ENCODE data around the gene SELENOH. TPM values are rescaled to one million over a fixed set of nuclear protein-coding genes. Genes with fewer than 3 reads are reported as not detected.

The SELENOH gene
- total RNA-seq, 1 experiment from 2014 or later = 84.5 TPM

GRCh38 chr11:57764021-57764420 is 22.7 kb downstream of the SELENOH start:
- peak overlapping the region; percentile 83 for H3K4me3 Mint-ChIP-seq (ENCODE audit: unreplicated experiment)
- ChIA-PET POLR2A (interaction anchor here (0.7 to 9.6 kb wide), 10 partner anchors 13 to 1172 kb away, joined by 3 to 285 read pairs (median 26); partner anchors contain the start of genes MED19, SELENOH, TMX2 and ZDHHC5), CTCF (interaction anchor here (0.6 to 12.8 kb wide), 11 partner anchors 8 to 805 kb away, joined by 3 to 312 read pairs (median 6); partner anchors contain the start of gene BTBD18)
- no TSS peak for BruUV-seq (replicated peaks)
- TF ChIP-seq, protein P1, sequence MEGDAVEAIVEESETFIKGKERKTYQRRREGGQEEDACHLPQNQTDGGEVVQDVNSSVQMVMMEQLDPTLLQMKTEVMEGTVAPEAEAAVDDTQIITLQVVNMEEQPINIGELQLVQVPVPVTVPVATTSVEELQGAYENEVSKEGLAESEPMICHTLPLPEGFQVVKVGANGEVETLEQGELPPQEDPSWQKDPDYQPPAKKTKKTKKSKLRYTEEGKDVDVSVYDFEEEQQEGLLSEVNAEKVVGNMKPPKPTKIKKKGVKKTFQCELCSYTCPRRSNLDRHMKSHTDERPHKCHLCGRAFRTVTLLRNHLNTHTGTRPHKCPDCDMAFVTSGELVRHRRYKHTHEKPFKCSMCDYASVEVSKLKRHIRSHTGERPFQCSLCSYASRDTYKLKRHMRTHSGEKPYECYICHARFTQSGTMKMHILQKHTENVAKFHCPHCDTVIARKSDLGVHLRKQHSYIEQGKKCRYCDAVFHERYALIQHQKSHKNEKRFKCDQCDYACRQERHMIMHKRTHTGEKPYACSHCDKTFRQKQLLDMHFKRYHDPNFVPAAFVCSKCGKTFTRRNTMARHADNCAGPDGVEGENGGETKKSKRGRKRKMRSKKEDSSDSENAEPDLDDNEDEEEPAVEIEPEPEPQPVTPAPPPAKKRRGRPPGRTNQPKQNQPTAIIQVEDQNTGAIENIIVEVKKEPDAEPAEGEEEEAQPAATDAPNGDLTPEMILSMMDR (IDR thresholded peaks at IDR 0.05; ENCODE audit: unreplicated experiment) = no peak
- no peaks in the 10 kb centered on the region for H3K9me3 Mint-ChIP-seq (ENCODE audit: unreplicated experiment)
- H3K27me3 Mint-ChIP-seq (ENCODE audit: insufficient read depth, unreplicated experiment) = no peaks in the 10 kb centered on the region
- intact Hi-C loops (cut with micrococcal nuclease) = loop anchor here (5.0 kb wide), 1 partner anchor 293 kb away; no protein-coding TSS in a partner anchor
- H3K36me3 Mint-ChIP-seq (ENCODE audit: insufficient read depth, unreplicated experiment) = no peaks in the 10 kb centered on the region
- H3K4me1 Mint-ChIP-seq (ENCODE audit: insufficient read depth, unreplicated experiment) = peaks cover 27% of the 10 kb centered on the region
- H3K27ac Mint-ChIP-seq (ENCODE audit: low read depth, unreplicated experiment) = peak overlapping the region; percentile 96
- no peak for DNase-seq (ENCODE audit: unreplicated experiment)

DNA sequence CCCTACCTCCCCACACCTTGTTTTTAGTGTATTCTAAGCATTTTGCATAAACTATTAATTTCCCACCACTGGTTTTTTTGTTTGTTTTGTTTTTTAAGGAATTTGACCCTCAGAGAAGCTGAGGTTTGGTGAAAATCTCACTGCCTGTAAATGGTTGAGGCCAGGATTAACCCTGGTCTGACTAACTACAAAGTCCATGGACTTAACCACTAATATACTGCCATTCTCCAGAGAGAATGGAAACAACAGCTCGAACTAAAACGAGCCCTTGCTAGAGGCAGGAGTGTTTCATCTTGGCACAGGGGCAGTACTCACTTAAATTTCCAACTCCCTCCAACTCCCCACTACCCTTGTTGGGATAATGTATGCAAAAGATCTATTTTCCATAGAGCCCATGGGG is 23.3 kb downstream of the SELENOH start:
- POLR2A ChIA-PET = interaction anchor here (0.7 to 9.6 kb wide), 10 partner anchors 13 to 97 kb away, joined by 3 to 285 read pairs (median 25); partner anchors contain the start of genes MED19, SELENOH, TMX2 and ZDHHC5
- Mint-ChIP-seq H3K9me3 (ENCODE audit: unreplicated experiment) (no peaks in the 10 kb centered on the region), H3K4me3 (ENCODE audit: unreplicated experiment) (peak overlapping the region; percentile 83), H3K27ac (ENCODE audit: low read depth, unreplicated experiment) (peak overlapping the region; percentile 96), H3K27me3 (ENCODE audit: insufficient read depth, unreplicated experiment) (no peaks in the 10 kb centered on the region), H3K4me1 (ENCODE audit: insufficient read depth, unreplicated experiment) (peaks cover 32% of the 10 kb centered on the region), H3K36me3 (ENCODE audit: insufficient read depth, unreplicated experiment) (no peaks in the 10 kb centered on the region)
- DNase-seq (ENCODE audit: unreplicated experiment) = no peak
- BruUV-seq (replicated peaks) = no TSS peak
- intact Hi-C loops (cut with micrococcal nuclease) = loop anchor here (5.0 kb wide), 1 partner anchor 293 kb away; no protein-coding TSS in a partner anchor
- TF ChIP-seq, protein P1 (IDR thresholded peaks at IDR 0.05; ENCODE audit: unreplicated experiment) = no peak
- CTCF ChIA-PET = interaction anchor here (0.6 to 12.8 kb wide), 15 partner anchors 7 to 805 kb away, joined by 3 to 312 read pairs (median 4); partner anchors contain the start of gene BTBD18

DNA sequence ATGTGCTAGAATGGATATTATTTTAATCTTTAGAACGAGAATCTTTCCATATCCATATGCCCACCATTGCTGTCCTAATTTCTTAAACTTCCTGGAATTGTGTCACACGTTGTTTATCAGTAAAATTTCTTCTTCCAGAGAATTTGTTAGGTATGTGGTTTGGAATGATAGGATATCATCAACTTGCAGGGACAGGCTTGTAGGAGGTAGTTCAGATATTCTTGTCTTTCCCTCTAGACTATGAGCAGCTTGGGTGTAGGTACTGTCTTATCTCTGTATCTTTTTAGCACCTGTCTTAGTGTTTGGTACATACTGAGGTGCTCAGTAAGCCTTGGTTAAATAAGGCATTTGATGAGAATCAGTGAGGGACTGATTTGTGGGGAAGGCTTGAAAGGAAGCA is 23.7 kb downstream of the SELENOH start:
- Mint-ChIP-seq H3K9me3 (ENCODE audit: unreplicated experiment) (no peaks in the 10 kb centered on the region), H3K4me1 (ENCODE audit: insufficient read depth, unreplicated experiment) (peaks cover 35% of the 10 kb centered on the region), H3K27ac (ENCODE audit: low read depth, unreplicated experiment) (peak overlapping the region; percentile 96), H3K36me3 (ENCODE audit: insufficient read depth, unreplicated experiment) (no peaks in the 10 kb centered on the region), H3K27me3 (ENCODE audit: insufficient read depth, unreplicated experiment) (no peaks in the 10 kb centered on the region), H3K4me3 (ENCODE audit: unreplicated experiment) (peak overlapping the region; percentile 83)
- BruUV-seq (replicated peaks) = no TSS peak
- ChIA-PET POLR2A (interaction anchor here (0.7 to 9.6 kb wide), 8 partner anchors 12 to 97 kb away, joined by 3 to 285 read pairs (median 64); partner anchors contain the start of genes MED19, SELENOH, TMX2 and ZDHHC5), CTCF (interaction anchor here (0.6 to 12.8 kb wide), 12 partner anchors 13 to 759 kb away, joined by 3 to 312 read pairs (median 4); partner anchors contain the start of gene BTBD18)
- no peak for DNase-seq (ENCODE audit: unreplicated experiment)
- TF ChIP-seq, protein P1 (IDR thresholded peaks at IDR 0.05; ENCODE audit: unreplicated experiment) = no peak
- intact Hi-C loops (cut with micrococcal nuclease) = loop anchor here (5.0 kb wide), 1 partner anchor 292 kb away; no protein-coding TSS in a partner anchor

DNA sequence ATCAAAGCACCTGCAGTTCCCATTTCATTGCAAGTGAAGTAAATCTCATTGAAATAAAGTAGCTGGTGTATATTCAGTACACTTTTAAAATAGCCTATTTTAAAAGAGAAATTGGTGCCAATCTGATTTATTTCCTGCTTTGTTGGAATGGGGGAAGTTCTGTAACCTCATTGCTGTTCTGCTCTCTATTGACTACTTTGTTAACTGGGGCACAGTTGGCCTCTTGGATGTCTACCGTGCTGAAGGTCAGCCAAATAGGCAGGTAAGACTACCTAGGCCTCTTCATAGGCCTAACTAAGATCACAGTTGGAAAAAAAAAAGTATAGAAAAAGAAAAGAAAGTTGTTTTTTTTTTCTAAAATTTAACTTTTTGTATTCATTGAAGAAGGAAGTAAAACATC is 29.5 kb downstream of the SELENOH start:
- H3K4me1 Mint-ChIP-seq (ENCODE audit: insufficient read depth, unreplicated experiment) = peaks cover 44% of the 10 kb centered on the region
- no peaks in the 10 kb centered on the region for H3K9me3 Mint-ChIP-seq (ENCODE audit: unreplicated experiment)
- intact Hi-C loops (cut with micrococcal nuclease) = no loop called here
- no TSS peak for BruUV-seq (replicated peaks)
- no peak for DNase-seq (ENCODE audit: unreplicated experiment)
- peaks cover 28% of the 10 kb centered on the region for H3K36me3 Mint-ChIP-seq (ENCODE audit: insufficient read depth, unreplicated experiment)
- ChIA-PET POLR2A (interaction anchor here (1.2 to 2.6 kb wide), 3 partner anchors 8 to 17 kb away, joined by 5 to 10 read pairs (median 6); no protein-coding TSS in a partner anchor), CTCF (interaction anchor here (0.6 to 1.4 kb wide), 5 partner anchors 9 to 804 kb away, joined by 3 to 7 read pairs (median 3); partner anchors contain the start of gene CTNND1)
- H3K27ac Mint-ChIP-seq (ENCODE audit: low read depth, unreplicated experiment) = no peak overlapping the region
- no peak overlapping the region for H3K4me3 Mint-ChIP-seq (ENCODE audit: unreplicated experiment)
- TF ChIP-seq, protein P1 (IDR thresholded peaks at IDR 0.05; ENCODE audit: unreplicated experiment) = no peak
- no peaks in the 10 kb centered on the region for H3K27me3 Mint-ChIP-seq (ENCODE audit: insufficient read depth, unreplicated experiment)
